KMS-11 (cell line): Measurements from ENCODE around the gene C2orf76.

Experiments
- H2AFZ ChIP-seq: fragments of 200-600 bp; sonication (generic); 2 replicates; pipeline ENCODE4 v1.6.1; 2016; ENCODE audit warnings: antibody characterized with exemption, mixed run types, low read depth
- H3K27ac ChIP-seq: fragments of 200-600 bp; sonication (generic); 2 replicates; pipeline ENCODE4 v1.6.1; 2016; ENCODE audit warnings: mild to moderate bottlenecking, mixed run types
- H3K27me3 ChIP-seq: fragments of 200-600 bp; sonication (generic); 2 replicates; pipeline ENCODE4 v1.6.1; 2017; ENCODE audit warnings: mild to moderate bottlenecking, low read depth, mixed run types, moderate library complexity; ENCODE audit not compliant: insufficient read depth
- H3K36me3 ChIP-seq: fragments of 200-600 bp; sonication (generic); 2 replicates; pipeline ENCODE4 v1.6.1; 2017; ENCODE audit warnings: mild to moderate bottlenecking, mixed run types; ENCODE audit not compliant: insufficient read depth
- H3K4me1 ChIP-seq: fragments of 200-600 bp; sonication (generic); 2 replicates; pipeline ENCODE4 v1.6.1; 2016; ENCODE audit warnings: mild to moderate bottlenecking, low read depth, mixed run types; ENCODE audit not compliant: poor library complexity, severe bottlenecking
- H3K4me2 ChIP-seq: fragments of 200-600 bp; sonication (generic); 2 replicates; pipeline ENCODE4 v1.7.0; 2016; ENCODE audit warnings: mild to moderate bottlenecking, mixed run types
- H3K4me3 ChIP-seq: fragments of 200-600 bp; sonication (generic); IDR thresholded peaks from 2 replicates; pipeline ENCODE4 v1.6.1; 2017; ENCODE audit warnings: low read depth, low read length, mixed read lengths; ENCODE audit not compliant: insufficient read depth
- H3K79me2 ChIP-seq: fragments of 200-600 bp; sonication (generic); 2 replicates; pipeline ENCODE4 v1.6.1; 2016; ENCODE audit warnings: low read depth, mixed run types; ENCODE audit not compliant: insufficient read depth
- H3K9ac ChIP-seq: fragments of 200-600 bp; sonication (generic); 2 replicates; pipeline ENCODE4 v1.6.1; 2016; ENCODE audit warnings: mild to moderate bottlenecking, mixed run types
- H4K20me1 ChIP-seq: fragments of 200-600 bp; sonication (generic); 2 replicates; pipeline ENCODE4 v1.6.1; 2016; ENCODE audit warnings: mild to moderate bottlenecking, mixed run types; ENCODE audit not compliant: insufficient read depth
- CTCF ChIP-seq: fragments of 200-600 bp; sonication (generic); conservative IDR thresholded peaks from 2 replicates; pipeline ENCODE4 v1.6.1; 2017; ENCODE audit warnings: low read depth, mild to moderate bottlenecking, antibody characterized with exemption, low read length, moderate library complexity, mixed read lengths

C2orf76 gene

GRCh38 chr2:119308793-119309330, 57.8 kb downstream of the C2orf76 start:
- Histone ChIP-seq H3K79me2 (no peaks in the 10 kb centered on the region), H3K9ac (no peak overlapping the region), H3K27ac (no peak overlapping the region), H3K4me1 (no peaks in the 10 kb centered on the region), H3K27me3 (no peaks in the 10 kb centered on the region), H4K20me1 (no peaks in the 10 kb centered on the region), H3K36me3 (no peaks in the 10 kb centered on the region), H3K4me3 (no peak overlapping the region), H2AFZ (no peak overlapping the region), H3K4me2 (no peak overlapping the region)
- no peak for TF ChIP-seq CTCF

- H2AFZ ChIP-seq, result no peak overlapping the region
- H3K4me2 ChIP-seq, result no peak overlapping the region
- TF ChIP-seq CTCF, result no peak
Observed at GRCh38 chr2:119307419-119308140, 59.1 kb downstream of the C2orf76 start.

GRCh38 chr2:119306196-119306590, 60.4 kb downstream of the C2orf76 start:
- H3K79me2 ChIP-seq, result no peaks in the 10 kb centered on the region
- no peaks in the 10 kb centered on the region for H3K36me3 ChIP-seq
- H3K27ac ChIP-seq, result no peak overlapping the region
- no peak overlapping the region for H3K4me3 ChIP-seq
- no peak overlapping the region for H2AFZ ChIP-seq
- no peak for TF ChIP-seq CTCF
- no peaks in the 10 kb centered on the region for H4K20me1 ChIP-seq
- no peaks in the 10 kb centered on the region for H3K4me1 ChIP-seq
- H3K27me3 ChIP-seq, result no peaks in the 10 kb centered on the region
- H3K4me2 ChIP-seq, result no peak overlapping the region
- H3K9ac ChIP-seq, result no peak overlapping the region

More at GRCh38 chr2:119307419-119308140, 59.1 kb downstream of the C2orf76 start:
- H3K27ac ChIP-seq, result no peak overlapping the region
- no peaks in the 10 kb centered on the region for H3K79me2 ChIP-seq
- no peaks in the 10 kb centered on the region for H3K4me1 ChIP-seq
- H3K27me3 ChIP-seq, result no peaks in the 10 kb centered on the region
- H3K36me3 ChIP-seq, result no peaks in the 10 kb centered on the region
- H3K4me3 ChIP-seq, result no peak overlapping the region
- H3K9ac ChIP-seq, result no peak overlapping the region
- H4K20me1 ChIP-seq, result no peaks in the 10 kb centered on the region

DNA sequence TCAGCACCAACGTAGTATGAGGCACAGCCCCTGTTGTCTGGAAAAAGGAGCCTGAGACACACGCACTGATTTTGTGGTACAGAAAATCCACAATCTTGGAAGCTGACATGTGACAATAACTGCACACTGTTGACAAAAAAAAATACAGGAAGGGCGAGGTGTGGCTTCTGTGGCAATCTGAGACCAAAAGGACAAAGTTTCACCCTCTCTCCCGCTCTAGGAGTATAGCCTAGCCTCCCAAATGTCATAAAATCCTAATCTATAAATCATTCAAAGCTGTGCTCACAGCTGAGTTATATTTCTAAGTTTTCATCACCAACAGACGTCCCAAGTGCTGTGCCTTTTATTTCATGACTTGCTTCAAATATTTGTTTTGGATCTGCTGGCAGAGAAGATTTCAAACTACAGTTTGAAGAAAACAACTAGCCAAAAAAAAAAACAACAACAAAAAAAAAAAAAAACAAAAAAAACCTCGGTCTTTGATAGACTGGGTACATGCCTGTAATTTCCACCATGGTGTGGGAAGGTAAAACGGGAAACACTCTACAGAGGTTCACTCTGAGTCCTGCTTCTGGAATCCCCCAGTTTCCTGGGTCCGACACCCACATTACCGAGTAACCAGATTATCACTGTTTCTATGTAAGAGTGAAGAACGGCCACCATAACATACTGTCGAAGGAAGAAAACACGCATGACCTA, 61.0 kb downstream of the C2orf76 start:
- H3K27ac ChIP-seq, result no peak overlapping the region
- H3K4me2 ChIP-seq, result no peak overlapping the region
- no peak for TF ChIP-seq CTCF
- no peaks in the 10 kb centered on the region for H3K27me3 ChIP-seq
- H2AFZ ChIP-seq, result no peak overlapping the region
- no peak overlapping the region for H3K4me3 ChIP-seq
- H3K9ac ChIP-seq, result no peak overlapping the region
- H4K20me1 ChIP-seq, result no peaks in the 10 kb centered on the region
- no peaks in the 10 kb centered on the region for H3K36me3 ChIP-seq
- H3K4me1 ChIP-seq, result no peaks in the 10 kb centered on the region
- H3K79me2 ChIP-seq, result no peaks in the 10 kb centered on the region
